GM23248 (cell line): ENCODE results near the gene SALL1. TPM values are rescaled to one million over a fixed set of nuclear protein-coding genes. Genes with fewer than 3 reads are reported as not detected.

Experiments used
- DNase-seq: peaks from one replicate; pipeline ENCODE4 v3.0.0-alpha.2; 2015
- H2AFZ ChIP-seq: fragments of 200-600 bp; sonication (generic); 2 replicates; pipeline ENCODE4 v1.6.1; 2016; ENCODE audit warnings: antibody characterized with exemption
- H3F3A ChIP-seq: fragments of 200-600 bp; sonication (generic); 2 replicates; pipeline ENCODE4 v1.6.1; 2016; ENCODE audit warnings: mild to moderate bottlenecking, antibody characterized with exemption, mixed run types; ENCODE audit not compliant: insufficient read depth
- H3K27ac ChIP-seq: fragments of 200-600 bp; sonication (generic); 2 replicates; pipeline ENCODE4 v1.5.1; 2016; ENCODE audit warnings: mild to moderate bottlenecking
- H3K27me3 ChIP-seq: fragments of 200-600 bp; sonication (generic); replicated peaks from 2 replicates; pipeline ENCODE4 v1.6.1; 2016; ENCODE audit warnings: mild to moderate bottlenecking; ENCODE audit not compliant: insufficient read depth
- H3K36me3 ChIP-seq: fragments of 200-600 bp; sonication (generic); 2 replicates; pipeline ENCODE4 v1.6.1; 2016; ENCODE audit warnings: low read depth, mild to moderate bottlenecking
- H3K4me1 ChIP-seq: fragments of 200-600 bp; sonication (generic); 2 replicates; pipeline ENCODE4 v1.6.1; 2016; ENCODE audit warnings: mild to moderate bottlenecking; ENCODE audit not compliant: insufficient read depth
- H3K4me2 ChIP-seq: fragments of 200-600 bp; sonication (generic); one replicate; pipeline ENCODE4 v1.6.1; 2016; ENCODE audit warnings: mild to moderate bottlenecking; ENCODE audit not compliant: unreplicated experiment
- H3K4me3 ChIP-seq: fragments of 200-600 bp; sonication (generic); 2 replicates; pipeline ENCODE4 v1.5.1; 2016; ENCODE audit warnings: mild to moderate bottlenecking
- H3K79me2 ChIP-seq: fragments of 200-600 bp; sonication (generic); 2 replicates; pipeline ENCODE4 v1.6.1; 2016; ENCODE audit warnings: mild to moderate bottlenecking; ENCODE audit not compliant: insufficient read depth
- H3K9ac ChIP-seq: fragments of 200-600 bp; sonication (generic); 2 replicates; pipeline ENCODE4 v1.6.1; 2016; ENCODE audit warnings: mild to moderate bottlenecking
- H3K9me2 ChIP-seq: fragments of 200-600 bp; sonication (generic); 2 replicates; pipeline ENCODE4 v1.6.1; 2016; ENCODE audit warnings: mixed run types, mild to moderate bottlenecking, moderate library complexity; ENCODE audit not compliant: insufficient read depth
- H3K9me3 ChIP-seq: fragments of 200-600 bp; sonication (generic); one replicate; pipeline ENCODE4 v1.6.1; 2017; ENCODE audit warnings: low read depth
- H4K20me1 ChIP-seq: fragments of 200-600 bp; sonication (generic); 2 replicates; pipeline ENCODE4 v1.6.0; 2016; ENCODE audit not compliant: insufficient read depth
- EZH2 ChIP-seq: fragments of 200-600 bp; sonication (generic); IDR thresholded peaks from 2 replicates; pipeline ENCODE4 v1.6.1; 2018; ENCODE audit warnings: antibody characterized with exemption, mild to moderate bottlenecking; ENCODE audit not compliant: insufficient read depth, poor library complexity, severe bottlenecking
- EZH2phosphoT487 ChIP-seq: fragments of 200-600 bp; sonication (generic); IDR thresholded peaks from 2 replicates; pipeline ENCODE4 v1.6.1; 2018; ENCODE audit warnings: antibody characterized with exemption, moderate library complexity, mild to moderate bottlenecking, low read depth; ENCODE audit not compliant: insufficient read depth
- WGBS, 2 experiments: methylation state at CpG; one replicate each; pipeline ENCODE4 v1.1.6; 2015 to 2017; ENCODE audit warnings: low lambda C conversion rate in 2 of 2, low coverage in 1 of 2; ENCODE audit errors: missing lambda C conversion rate in 2 of 2; 5-methylcytosine and 5-hydroxymethylcytosine counted together
- in situ Hi-C: fragments of 300-500 bp; cut with MboI; formaldehyde crosslinking; loops from 2 replicates; pipeline ENCODE4 v1.15.0; 2020
- polyA plus RNA-seq: library from polyadenylated mRNA; unstranded; fragments of >200 nt; fragmentation: Nextera tagmentation; extraction: Ambion mirVana; gene quantifications from 2 replicates; pipeline ENCODE4 v1.2.1, GENCODE V29; 2016
- total RNA-seq: library from RNA; depleted of rRNA; stranded (reverse); fragments of >200 nt; shearing (Covaris generic); gene quantifications from 2 replicates; pipeline ENCODE4 v1.2.3, GENCODE V29; 2014

Gene SALL1
- total and polyA plus RNA-seq, 2 experiments from 2014 or later = 1.7 to 2.6 TPM

GRCh38 chr16:51151961-51152663 lies 1.0 kb upstream of the SALL1 start:
- Histone ChIP-seq H3K9me2 (no peaks in the 10 kb centered on the region), H3F3A (peaks cover 19% of the 10 kb centered on the region; the same call in 1 of the 2 replicates), H2AFZ (peak overlapping the region; percentile 86), H3K79me2 (peaks cover 75% of the 10 kb centered on the region), H3K36me3 (no peaks in the 10 kb centered on the region), H3K4me3 (peak overlapping the region; percentile 97), H3K4me2 (peak overlapping the region; percentile 94), H3K4me1 (peaks cover 29% of the 10 kb centered on the region), H3K27ac (peak overlapping the region; percentile 94), H3K9me3 (no peaks in the 10 kb centered on the region), H4K20me1 (no peaks in the 10 kb centered on the region), H3K9ac (peak overlapping the region; percentile 94), H3K27me3 (no peaks in the 10 kb centered on the region)
- peak; percentile 94 for DNase-seq
- TF ChIP-seq EZH2phosphoT487 = no peak
- in situ Hi-C loops = loop anchor here (25.0 kb wide), 1 partner anchor 410 kb away; no protein-coding TSS in a partner anchor
- WGBS, 2 experiments = 1 to 3% methylated on average over 27 to 53 of the region's 56 CpGs

GRCh38 chr16:51151435-51151960 lies 428 bp upstream of the SALL1 start:
- Histone ChIP-seq H3K27ac (peak overlapping the region; percentile 94), H3K4me3 (peak overlapping the region; percentile 97), H3K9me2 (no peaks in the 10 kb centered on the region), H3K4me1 (peaks cover 29% of the 10 kb centered on the region), H3K4me2 (peak overlapping the region; percentile 94), H2AFZ (peak overlapping the region; percentile 86), H3K27me3 (no peaks in the 10 kb centered on the region), H3K9me3 (no peaks in the 10 kb centered on the region), H3K79me2 (peaks cover 75% of the 10 kb centered on the region), H3K36me3 (no peaks in the 10 kb centered on the region), H3F3A (peaks cover 19% of the 10 kb centered on the region; the same call in 1 of the 2 replicates), H4K20me1 (no peaks in the 10 kb centered on the region), H3K9ac (peak overlapping the region; percentile 94)
- in situ Hi-C loops = loop anchor here (25.0 kb wide), 1 partner anchor 411 kb away; no protein-coding TSS in a partner anchor
- TF ChIP-seq EZH2phosphoT487 = no peak
- no peak for TF ChIP-seq EZH2
- DNase-seq = peak; percentile 91
- WGBS, 2 experiments = 0% methylated on average over 23 to 41 of the region's 61 CpGs

- Histone ChIP-seq H3K79me2 (peaks cover 76% of the 10 kb centered on the region), H3K27ac (peak overlapping the region; percentile 94), H2AFZ (peak overlapping the region; percentile 89), H3K4me3 (peak overlapping the region; percentile 97), H3K36me3 (no peaks in the 10 kb centered on the region), H3K9ac (peak overlapping the region; percentile 94), H3K27me3 (no peaks in the 10 kb centered on the region), H3K4me2 (peak overlapping the region; percentile 94), H4K20me1 (no peaks in the 10 kb centered on the region), H3K4me1 (peaks cover 34% of the 10 kb centered on the region), H3K9me2 (no peaks in the 10 kb centered on the region), H3F3A (peaks cover 19% of the 10 kb centered on the region; the same call in 1 of the 2 replicates), H3K9me3 (no peaks in the 10 kb centered on the region)
- peak; percentile 61 for DNase-seq
- TF ChIP-seq EZH2phosphoT487 (no peak), EZH2 (no peak)
- 10 to 11% methylated on average over 43 to 48 of the region's 53 CpGs for WGBS, 2 experiments
- in situ Hi-C loops = loop anchor here (25.0 kb wide), 1 partner anchor 412 kb away; no protein-coding TSS in a partner anchor
Measured at GRCh38 chr16:51150165-51150887, 744 bp downstream of the SALL1 start.

GRCh38 chr16:51149721-51150164 lies 1.3 kb downstream of the SALL1 start:
- WGBS, 2 experiments = 87 to 94% methylated on average over 20 to 35 of the region's 35 CpGs
- peak overlapping the region; percentile 97 for H3K4me3 ChIP-seq
- no peaks in the 10 kb centered on the region for H3K9me2 ChIP-seq
- peak overlapping the region; percentile 89 for H2AFZ ChIP-seq
- in situ Hi-C loops = loop anchor here (25.0 kb wide), 1 partner anchor 413 kb away; no protein-coding TSS in a partner anchor
- H3K27me3 ChIP-seq = no peaks in the 10 kb centered on the region
- H3K79me2 ChIP-seq = peaks cover 76% of the 10 kb centered on the region
- H4K20me1 ChIP-seq = no peaks in the 10 kb centered on the region
- no peak for TF ChIP-seq EZH2phosphoT487
- TF ChIP-seq EZH2 = no peak
- no peaks in the 10 kb centered on the region for H3K9me3 ChIP-seq
- peak overlapping the region; percentile 94 for H3K4me2 ChIP-seq
- H3K9ac ChIP-seq = peak overlapping the region; percentile 94
- peaks cover 32% of the 10 kb centered on the region for H3K4me1 ChIP-seq
- H3K27ac ChIP-seq = no peak overlapping the region
- DNase-seq = no peak
- H3F3A ChIP-seq = peaks cover 19% of the 10 kb centered on the region; the same call in 1 of the 2 replicates
- H3K36me3 ChIP-seq = no peaks in the 10 kb centered on the region
